MM.1S (cell line): ENCODE measurements around the gene ZRSR2.

Experiments used
- DNase-seq: peaks from one replicate; pipeline ENCODE4 v3.0.0-alpha.2; 2015
- H2AFZ ChIP-seq: fragments of 300-600 bp; sonication (generic); 2 replicates; pipeline ENCODE4 v1.6.0; 2016; ENCODE audit warnings: antibody characterized with exemption, low read length
- H3F3A ChIP-seq: fragments of 300-600 bp; sonication (generic); 2 replicates; pipeline ENCODE4 v1.6.1; 2016; ENCODE audit warnings: mild to moderate bottlenecking, antibody characterized with exemption, low read length, moderate library complexity, mixed read lengths; ENCODE audit not compliant: insufficient read depth
- H3K27ac ChIP-seq: fragments of 300-600 bp; sonication (generic); 2 replicates; pipeline ENCODE4 v1.5.1; 2016; ENCODE audit warnings: mild to moderate bottlenecking, low read length
- H3K27me3 ChIP-seq: fragments of 300-600 bp; sonication (generic); replicated peaks from 2 replicates; pipeline ENCODE4 v1.6.0; 2016; ENCODE audit warnings: low read length; ENCODE audit not compliant: insufficient read depth
- H3K36me3 ChIP-seq: fragments of 300-600 bp; sonication (generic); replicated peaks from 2 replicates; pipeline ENCODE4 v1.6.1; 2016; ENCODE audit warnings: mild to moderate bottlenecking, low read length, mixed read lengths; ENCODE audit not compliant: insufficient read depth
- H3K4me1 ChIP-seq: fragments of 300-600 bp; sonication (generic); 2 replicates; pipeline ENCODE4 v1.6.1; 2016; ENCODE audit warnings: low read length, mixed read lengths
- H3K4me2 ChIP-seq: fragments of 300-600 bp; sonication (generic); 2 replicates; pipeline ENCODE4 v1.6.0; 2016; ENCODE audit warnings: low read depth, low read length
- H3K4me3 ChIP-seq: fragments of 300-600 bp; sonication (generic); 2 replicates; pipeline ENCODE4 v1.5.1; 2016; ENCODE audit warnings: low read length, mixed read lengths
- H3K79me2 ChIP-seq: fragments of 300-600 bp; sonication (generic); 2 replicates; pipeline ENCODE4 v1.6.1; 2016; ENCODE audit warnings: mixed run types, low read length, mixed read lengths
- H3K9ac ChIP-seq: fragments of 300-600 bp; sonication (generic); 2 replicates; pipeline ENCODE4 v1.6.1; 2016; ENCODE audit warnings: low read length, mixed read lengths
- H3K9me2 ChIP-seq: fragments of 300-600 bp; sonication (generic); replicated peaks from 2 replicates; pipeline ENCODE4 v1.6.1; 2016; ENCODE audit warnings: mild to moderate bottlenecking, low read length, mixed read lengths; ENCODE audit not compliant: insufficient read depth
- H3K9me3 ChIP-seq: fragments of 300-600 bp; sonication (generic); replicated peaks from 2 replicates; pipeline ENCODE4 v1.6.1; 2016; ENCODE audit warnings: mild to moderate bottlenecking, low read length, mixed read lengths; ENCODE audit not compliant: insufficient read depth
- H4K20me1 ChIP-seq: fragments of 300-600 bp; sonication (generic); 2 replicates; pipeline ENCODE4 v1.6.1; 2016; ENCODE audit warnings: mild to moderate bottlenecking, low read length, moderate library complexity, mixed read lengths; ENCODE audit not compliant: insufficient read depth
- EZH2 ChIP-seq: fragments of 300-600 bp; sonication (generic); optimal IDR thresholded peaks from 2 replicates; pipeline ENCODE3; 2017; ENCODE audit warnings: low read depth, mild to moderate bottlenecking, antibody characterized with exemption, low read length, mixed read lengths
- EZH2phosphoT487 ChIP-seq: fragments of 300-600 bp; sonication (generic); IDR thresholded peaks from 2 replicates; pipeline ENCODE4 v1.6.1; 2018; ENCODE audit warnings: antibody characterized with exemption, low read length
- TF ChIP-seq, protein P1 (sequence below): fragments of 300-600 bp; sonication (generic); IDR thresholded peaks from 2 replicates; pipeline ENCODE4 v1.5.1; 2016; ENCODE audit warnings: antibody characterized with exemption, low read length, mixed read lengths

Gene ZRSR2

GRCh38 chrX:15864629-15865028 lies 74.3 kb downstream of the ZRSR2 start:
- Histone ChIP-seq H3K9me2 (no peaks in the 10 kb centered on the region), H3K4me2 (no peak overlapping the region), H3K36me3 (no peaks in the 10 kb centered on the region), H2AFZ (no peak overlapping the region), H3K79me2 (no peaks in the 10 kb centered on the region), H3K27me3 (no peaks in the 10 kb centered on the region), H3F3A (no peaks in the 10 kb centered on the region), H3K4me3 (no peak overlapping the region), H3K4me1 (no peaks in the 10 kb centered on the region), H3K9ac (no peak overlapping the region), H3K9me3 (no peaks in the 10 kb centered on the region), H3K27ac (no peak overlapping the region), H4K20me1 (no peaks in the 10 kb centered on the region)
- TF ChIP-seq EZH2phosphoT487 (no peak), EZH2 (no peak)
- TF ChIP-seq, protein P1, sequence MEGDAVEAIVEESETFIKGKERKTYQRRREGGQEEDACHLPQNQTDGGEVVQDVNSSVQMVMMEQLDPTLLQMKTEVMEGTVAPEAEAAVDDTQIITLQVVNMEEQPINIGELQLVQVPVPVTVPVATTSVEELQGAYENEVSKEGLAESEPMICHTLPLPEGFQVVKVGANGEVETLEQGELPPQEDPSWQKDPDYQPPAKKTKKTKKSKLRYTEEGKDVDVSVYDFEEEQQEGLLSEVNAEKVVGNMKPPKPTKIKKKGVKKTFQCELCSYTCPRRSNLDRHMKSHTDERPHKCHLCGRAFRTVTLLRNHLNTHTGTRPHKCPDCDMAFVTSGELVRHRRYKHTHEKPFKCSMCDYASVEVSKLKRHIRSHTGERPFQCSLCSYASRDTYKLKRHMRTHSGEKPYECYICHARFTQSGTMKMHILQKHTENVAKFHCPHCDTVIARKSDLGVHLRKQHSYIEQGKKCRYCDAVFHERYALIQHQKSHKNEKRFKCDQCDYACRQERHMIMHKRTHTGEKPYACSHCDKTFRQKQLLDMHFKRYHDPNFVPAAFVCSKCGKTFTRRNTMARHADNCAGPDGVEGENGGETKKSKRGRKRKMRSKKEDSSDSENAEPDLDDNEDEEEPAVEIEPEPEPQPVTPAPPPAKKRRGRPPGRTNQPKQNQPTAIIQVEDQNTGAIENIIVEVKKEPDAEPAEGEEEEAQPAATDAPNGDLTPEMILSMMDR, result no peak
- no peak for DNase-seq

- DNase-seq, result no peak
- H3K27me3 ChIP-seq, result no peaks in the 10 kb centered on the region
- H3K9me2 ChIP-seq, result no peaks in the 10 kb centered on the region
- H3F3A ChIP-seq, result no peaks in the 10 kb centered on the region
- no peaks in the 10 kb centered on the region for H3K79me2 ChIP-seq
- no peaks in the 10 kb centered on the region for H4K20me1 ChIP-seq
- no peaks in the 10 kb centered on the region for H3K36me3 ChIP-seq
- no peak overlapping the region for H3K4me2 ChIP-seq
- H3K4me3 ChIP-seq, result no peak overlapping the region
- H3K9ac ChIP-seq, result no peak overlapping the region
- no peak overlapping the region for H3K27ac ChIP-seq
- H3K9me3 ChIP-seq, result no peaks in the 10 kb centered on the region
- H3K4me1 ChIP-seq, result no peaks in the 10 kb centered on the region
- no peak overlapping the region for H2AFZ ChIP-seq
- no peak for TF ChIP-seq EZH2
- TF ChIP-seq, protein P1, result no peak
- no peak for TF ChIP-seq EZH2phosphoT487
These were observed 75.9 kb downstream of the ZRSR2 start for GRCh38 chrX:15866147-15866546.

- Histone ChIP-seq H4K20me1 (no peaks in the 10 kb centered on the region), H3K36me3 (no peaks in the 10 kb centered on the region), H3K27ac (no peak overlapping the region), H3K9ac (no peak overlapping the region), H3F3A (no peaks in the 10 kb centered on the region), H2AFZ (no peak overlapping the region), H3K4me3 (no peak overlapping the region), H3K79me2 (no peaks in the 10 kb centered on the region), H3K4me1 (no peaks in the 10 kb centered on the region), H3K9me3 (no peaks in the 10 kb centered on the region), H3K4me2 (no peak overlapping the region), H3K27me3 (no peaks in the 10 kb centered on the region), H3K9me2 (no peaks in the 10 kb centered on the region)
- TF ChIP-seq, protein P1, result no peak
- TF ChIP-seq EZH2, result no peak
- no peak for TF ChIP-seq EZH2phosphoT487
- no peak for DNase-seq
These were observed 79.4 kb downstream of the ZRSR2 start for GRCh38 chrX:15869695-15870094.
